ENCODE results near the gene DEUP1.

DEUP1 gene

GRCh38 chr11:93348930-93349329 lies 18.4 kb downstream of the DEUP1 start:
- no peak for DNase-seq (ENCODE audit: low read depth in 2 of 2)
- H3K4me3 ChIP-seq (replicated peaks in 1 of 2; ENCODE audit: low read depth in 2 of 2, low read length in 2 of 2) = no peak overlapping the region
- TF ChIP-seq CTCF (IDR thresholded peaks at IDR 0.05; ENCODE audit: low read depth, low read length) = no peak

GRCh38 chr11:93350835-93351234 lies 20.3 kb downstream of the DEUP1 start:
- no peak for DNase-seq (ENCODE audit: low read depth in 2 of 2)
- no peak for TF ChIP-seq CTCF (IDR thresholded peaks at IDR 0.05; ENCODE audit: low read depth, low read length)
- no peak overlapping the region for H3K4me3 ChIP-seq (replicated peaks in 1 of 2; ENCODE audit: low read depth in 2 of 2, low read length in 2 of 2)

GRCh38 chr11:93359396-93359795 lies 28.9 kb downstream of the DEUP1 start:
- no peak for TF ChIP-seq CTCF (IDR thresholded peaks at IDR 0.05; ENCODE audit: low read depth, low read length)
- no peak for DNase-seq (ENCODE audit: low read depth in 2 of 2)
- no peak overlapping the region for H3K4me3 ChIP-seq (replicated peaks in 1 of 2; ENCODE audit: low read depth in 2 of 2, low read length in 2 of 2)

GRCh38 chr11:93361435-93361834 lies 30.9 kb downstream of the DEUP1 start:
- TF ChIP-seq CTCF (IDR thresholded peaks at IDR 0.05; ENCODE audit: low read depth, low read length) = peak; percentile 8
- no peak for DNase-seq (ENCODE audit: low read depth in 2 of 2)
- no peak overlapping the region for H3K4me3 ChIP-seq (replicated peaks in 1 of 2; ENCODE audit: low read depth in 2 of 2, low read length in 2 of 2)

- TF ChIP-seq CTCF (IDR thresholded peaks at IDR 0.05; ENCODE audit: low read depth, low read length) = no peak
- no peak for DNase-seq (ENCODE audit: low read depth in 2 of 2)
- no peak overlapping the region for H3K4me3 ChIP-seq (replicated peaks in 1 of 2; ENCODE audit: low read depth in 2 of 2, low read length in 2 of 2)
Observed at GRCh38 chr11:93368022-93368421, 37.5 kb downstream of the DEUP1 start.

GRCh38 chr11:93370260-93370659 lies 39.7 kb downstream of the DEUP1 start:
- no peak overlapping the region for H3K4me3 ChIP-seq (replicated peaks in 1 of 2; ENCODE audit: low read depth in 2 of 2, low read length in 2 of 2)
- TF ChIP-seq CTCF (IDR thresholded peaks at IDR 0.05; ENCODE audit: low read depth, low read length) = no peak
- peak in 1 of 2 donors; percentile 6 for DNase-seq (ENCODE audit: low read depth in 2 of 2)

- no peak for DNase-seq (ENCODE audit: low read depth in 2 of 2)
- no peak for TF ChIP-seq CTCF (IDR thresholded peaks at IDR 0.05; ENCODE audit: low read depth, low read length)
Observed at GRCh38 chr11:93389737-93390136, 59.2 kb downstream of the DEUP1 start.

More at GRCh38 chr11:93389737-93390136, 59.2 kb downstream of the DEUP1 start:
- H3K4me3 ChIP-seq (replicated peaks in 1 of 2; ENCODE audit: low read depth in 2 of 2, low read length in 2 of 2) = no peak overlapping the region
